ENCODE data around the gene FDXR. TPM values are rescaled to one million over a fixed set of nuclear protein-coding genes. Genes with fewer than 3 reads are reported as not detected.
A peak's percentile ranks its signal among the peaks of the same experiment; 100 is the strongest.

The FDXR gene
- total RNA-seq, 2 donors from 2014 or later, result 44.3 to 79.7 TPM

DNA sequence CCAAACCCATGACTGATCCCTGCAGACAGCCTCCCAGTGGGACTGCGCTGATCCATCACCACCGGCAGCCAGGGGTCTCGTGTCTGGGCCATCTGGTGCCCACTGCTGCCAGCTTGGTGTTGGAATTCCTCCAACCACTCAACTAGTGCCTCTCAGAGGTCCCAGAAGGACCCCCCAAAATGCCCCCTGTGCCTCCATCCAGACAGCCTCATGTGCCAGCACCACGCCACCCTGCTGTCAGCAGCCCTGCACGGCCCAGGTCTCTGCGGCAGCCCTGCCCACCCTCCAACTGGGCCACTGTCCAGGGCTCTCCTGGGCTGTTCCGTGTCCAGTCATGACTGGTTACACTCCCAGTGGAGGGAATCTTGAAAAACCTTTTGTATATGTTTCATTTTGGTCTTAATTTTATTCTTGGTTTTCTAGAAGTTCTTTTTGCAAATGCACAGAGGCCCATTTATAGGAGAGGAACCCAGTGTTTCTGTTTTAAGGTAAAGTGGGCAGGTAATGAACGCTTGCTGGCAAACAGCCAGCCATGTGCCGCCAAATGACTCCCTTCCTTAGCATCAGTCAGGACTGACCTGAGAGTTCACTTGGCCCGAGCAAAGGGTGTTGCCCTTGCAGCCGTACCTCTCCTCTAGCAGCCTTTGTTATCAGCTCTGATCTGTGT, 47.7 kb downstream of the FDXR start:
- Mint-ChIP-seq H3K9me3 (no peaks in the 10 kb centered on the region), H3K4me3 (no peak overlapping the region), H3K27me3 (ENCODE audit: low read depth) (no peaks in the 10 kb centered on the region), H3K36me3 (ENCODE audit: insufficient read depth in 2 of 2) (no peaks in the 10 kb centered on the region), H3K27ac (no peak overlapping the region), H3K4me1 (ENCODE audit: low read depth) (no peaks in the 10 kb centered on the region)
- DNase-seq, result no peak
- ATAC-seq (replicated peaks in 1 of 2), result no peak

DNA sequence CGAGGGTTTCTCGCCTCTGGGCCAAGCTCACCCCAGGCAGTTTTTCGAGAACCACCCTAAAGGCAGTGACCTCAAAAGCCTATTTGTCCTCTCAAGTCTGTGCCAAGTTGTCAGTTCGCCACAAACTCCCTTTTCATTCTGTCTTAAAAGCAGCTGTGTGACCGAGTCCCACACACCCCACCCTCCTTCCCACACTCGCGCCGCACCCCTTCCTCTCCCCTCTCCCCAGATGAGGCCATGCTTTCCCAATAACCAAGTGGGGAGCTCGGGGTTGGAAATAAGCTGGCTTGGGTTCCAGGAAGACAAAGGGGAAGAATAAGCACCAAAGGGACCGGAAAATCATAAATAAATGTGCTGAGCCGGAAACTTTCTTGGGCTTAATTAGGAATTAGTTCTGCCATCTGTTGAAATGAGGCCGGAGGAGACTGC, 49.8 kb downstream of the FDXR start:
- H3K9me3 Mint-ChIP-seq, result no peaks in the 10 kb centered on the region
- no peak for DNase-seq
- H3K27ac Mint-ChIP-seq, result no peak overlapping the region
- ATAC-seq (replicated peaks in 1 of 2), result no peak
- H3K27me3 Mint-ChIP-seq (ENCODE audit: low read depth), result no peaks in the 10 kb centered on the region
- H3K36me3 Mint-ChIP-seq (ENCODE audit: insufficient read depth in 2 of 2), result no peaks in the 10 kb centered on the region
- no peak overlapping the region for H3K4me3 Mint-ChIP-seq
- H3K4me1 Mint-ChIP-seq (ENCODE audit: low read depth), result no peaks in the 10 kb centered on the region

DNA sequence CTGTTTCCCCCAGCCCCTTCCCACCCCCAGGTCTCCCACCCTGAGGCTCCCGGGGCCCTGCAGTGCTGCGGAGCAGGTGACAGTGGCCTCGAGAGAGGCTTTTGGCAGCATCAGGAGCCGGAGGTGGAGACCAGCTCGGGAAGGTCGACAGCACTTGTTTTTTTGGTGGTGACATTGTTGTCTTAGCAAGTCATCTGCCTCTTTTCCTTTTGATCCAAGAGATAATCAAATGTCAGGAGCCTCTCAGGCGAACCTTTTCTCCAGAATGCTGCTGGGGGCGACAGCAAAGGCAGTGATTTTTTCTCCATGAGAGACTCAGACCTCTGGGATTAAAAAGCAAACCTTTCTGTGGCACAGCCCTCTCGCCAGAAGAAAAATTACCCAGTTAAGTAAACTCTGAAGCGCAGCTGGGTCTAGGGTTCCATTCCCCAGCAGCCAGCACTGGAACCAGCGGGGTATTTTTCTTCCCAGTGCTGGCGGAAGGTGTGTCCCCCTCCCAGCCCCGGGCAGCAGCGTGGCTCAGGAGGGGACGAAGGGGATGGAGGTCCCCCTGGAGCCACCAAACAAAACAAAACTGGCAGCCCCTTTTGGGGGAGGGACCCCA, 50.4 kb downstream of the FDXR start:
- ATAC-seq (replicated peaks in 1 of 2) (no peak), DNase-seq (no peak)
- Mint-ChIP-seq H3K4me1 (ENCODE audit: low read depth) (no peaks in the 10 kb centered on the region), H3K36me3 (ENCODE audit: insufficient read depth in 2 of 2) (no peaks in the 10 kb centered on the region), H3K27me3 (ENCODE audit: low read depth) (no peaks in the 10 kb centered on the region), H3K27ac (no peak overlapping the region), H3K9me3 (no peaks in the 10 kb centered on the region), H3K4me3 (no peak overlapping the region)

DNA sequence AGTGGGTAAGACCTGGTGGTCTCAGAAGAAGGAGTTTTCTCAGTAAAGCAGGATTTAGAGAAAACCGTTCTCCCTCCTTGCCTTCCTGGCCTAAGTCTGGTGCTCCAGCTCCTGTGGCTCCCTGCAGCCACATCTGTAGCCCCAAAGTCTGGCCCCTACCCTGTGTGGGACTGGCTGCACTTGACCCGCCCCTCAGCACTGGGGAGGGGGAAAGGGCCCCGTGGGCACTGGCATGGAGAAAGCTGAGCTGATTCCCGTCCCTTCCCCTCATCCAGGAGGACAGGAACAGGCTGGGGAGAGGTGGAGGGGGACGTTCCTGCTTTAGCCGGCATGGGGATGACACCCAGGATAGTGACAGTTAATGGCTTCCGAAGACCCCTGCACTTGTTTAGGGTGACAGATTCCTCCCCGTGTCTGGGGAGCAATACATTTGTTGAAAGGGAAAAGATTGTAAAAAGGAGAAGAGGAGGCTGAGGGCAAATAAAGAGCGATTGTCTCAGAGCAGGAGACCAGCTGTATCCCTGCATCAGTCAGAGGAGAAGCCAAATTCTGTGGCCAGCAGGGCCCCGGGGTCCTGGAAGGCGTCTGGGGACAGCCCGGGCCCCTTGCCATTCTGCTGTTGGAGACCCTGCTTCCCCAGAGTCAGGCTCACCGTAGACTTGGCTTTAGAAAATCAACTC, 51.0 kb downstream of the FDXR start:
- H3K27me3 Mint-ChIP-seq (ENCODE audit: low read depth), result no peaks in the 10 kb centered on the region
- no peak for DNase-seq

DNA sequence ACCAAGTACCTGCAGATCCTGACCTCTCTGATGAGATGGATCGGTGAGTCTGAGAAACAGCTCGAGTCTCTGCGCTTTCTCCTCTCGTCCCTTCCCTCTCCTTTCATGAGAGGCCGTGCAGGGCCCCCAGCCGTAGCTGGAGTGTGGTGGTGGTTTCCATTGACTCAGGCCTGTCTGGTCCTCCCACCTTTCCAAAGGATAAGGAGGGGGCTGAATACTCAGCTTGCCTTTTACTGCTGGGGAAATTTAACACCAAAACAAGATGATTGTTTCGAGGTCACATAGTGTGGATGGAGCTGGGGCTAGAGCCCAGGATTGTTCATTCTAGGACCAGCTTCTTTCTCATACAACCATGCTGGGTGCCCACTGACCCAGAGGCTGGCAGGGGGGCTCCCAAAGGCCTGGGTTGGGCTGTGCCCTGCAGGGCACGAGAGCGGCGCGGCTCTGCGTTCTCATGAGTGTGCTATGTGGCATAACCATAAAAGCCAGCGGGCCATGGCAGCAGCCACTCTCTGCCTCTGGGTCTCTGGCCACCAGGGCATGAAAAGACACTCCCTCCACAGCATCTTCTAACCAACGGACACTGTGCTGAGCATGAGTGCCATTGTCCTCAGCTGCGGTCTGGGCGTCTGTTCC, 52.9 kb downstream of the FDXR start:
- Mint-ChIP-seq H3K36me3 (ENCODE audit: insufficient read depth in 2 of 2) (no peaks in the 10 kb centered on the region), H3K9me3 (no peaks in the 10 kb centered on the region), H3K27me3 (ENCODE audit: low read depth) (no peaks in the 10 kb centered on the region), H3K27ac (no peak overlapping the region), H3K4me1 (ENCODE audit: low read depth) (no peaks in the 10 kb centered on the region), H3K4me3 (no peak overlapping the region)
- ATAC-seq (replicated peaks in 1 of 2) (no peak), DNase-seq (no peak)

More for the DNA sequence above, 51.0 kb downstream of the FDXR start:
- H3K27ac Mint-ChIP-seq, result no peak overlapping the region
- H3K36me3 Mint-ChIP-seq (ENCODE audit: insufficient read depth in 2 of 2), result no peaks in the 10 kb centered on the region
- no peak for ATAC-seq (replicated peaks in 1 of 2)
- no peaks in the 10 kb centered on the region for H3K9me3 Mint-ChIP-seq
- no peaks in the 10 kb centered on the region for H3K4me1 Mint-ChIP-seq (ENCODE audit: low read depth)
- H3K4me3 Mint-ChIP-seq, result no peak overlapping the region

DNA sequence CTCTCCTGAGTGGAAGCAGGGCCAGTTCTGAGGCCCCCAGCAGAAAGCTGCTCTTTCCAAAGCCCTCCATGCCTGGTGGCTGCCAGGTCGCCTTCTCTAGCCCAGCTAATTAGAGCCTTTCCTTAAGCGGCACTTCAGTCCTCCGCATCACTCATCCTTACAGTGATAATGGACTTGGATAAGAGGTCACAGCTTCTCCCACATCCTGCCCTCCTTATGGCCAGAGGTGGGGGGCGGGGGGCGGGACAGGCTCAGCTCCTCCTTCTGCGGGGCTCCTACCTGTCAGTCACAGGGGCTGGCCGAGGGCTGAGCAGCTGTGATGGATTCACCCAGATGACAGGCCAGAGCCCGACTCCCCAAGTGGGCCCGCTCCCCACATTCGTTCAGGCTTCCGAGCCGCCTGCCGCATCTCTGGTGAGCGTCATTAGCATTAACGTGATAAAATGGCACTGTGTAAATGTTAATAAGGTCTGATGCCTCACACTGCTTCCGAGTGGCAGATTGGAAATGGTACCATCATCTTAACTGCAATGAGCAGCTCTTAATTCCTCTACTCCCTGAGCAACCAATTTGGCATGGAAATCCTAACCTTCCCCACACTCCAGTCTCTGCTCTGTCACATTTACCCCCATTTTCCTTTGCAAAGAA, 54.4 kb downstream of the FDXR start:
- no peak overlapping the region for H3K4me3 Mint-ChIP-seq

DNA sequence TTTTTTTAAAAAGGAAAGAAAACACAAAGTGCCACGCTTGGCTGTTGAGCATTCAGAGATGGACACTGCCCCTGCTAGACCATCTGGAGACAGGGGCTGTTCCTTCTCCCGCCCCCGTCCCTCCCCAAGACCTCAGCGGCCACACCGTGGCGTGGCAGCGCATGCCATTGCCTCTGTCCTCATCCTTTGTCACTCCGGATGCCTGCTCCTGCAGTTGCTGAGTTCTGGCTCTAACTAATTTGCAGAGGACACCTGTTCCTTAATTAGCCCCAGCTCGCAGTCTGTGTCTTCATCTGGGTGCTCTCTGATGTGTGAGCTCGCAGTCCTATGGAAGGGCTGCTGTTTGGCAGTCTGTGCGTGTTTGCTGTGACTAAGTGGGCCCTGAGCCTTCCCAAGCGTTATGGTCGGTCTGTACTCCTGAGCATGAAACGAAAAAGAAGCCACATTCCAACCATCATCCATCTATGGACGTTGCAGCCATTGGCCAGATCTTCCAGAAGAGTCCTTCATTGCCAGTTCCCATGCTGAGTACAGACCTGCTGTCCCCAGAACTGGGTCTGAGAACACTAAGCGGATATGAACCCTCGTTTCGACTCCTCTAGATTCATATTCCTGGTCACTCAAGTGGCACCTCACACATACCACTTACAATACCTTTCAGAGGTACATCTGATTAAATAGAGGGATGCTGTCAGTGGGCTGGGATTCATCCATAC, 55.7 kb downstream of the FDXR start:
- H3K27ac Mint-ChIP-seq, result no peak overlapping the region
- H3K36me3 Mint-ChIP-seq (ENCODE audit: insufficient read depth in 2 of 2), result no peaks in the 10 kb centered on the region
- no peak overlapping the region for H3K4me3 Mint-ChIP-seq
- DNase-seq, result no peak
- H3K4me1 Mint-ChIP-seq (ENCODE audit: low read depth), result no peaks in the 10 kb centered on the region
- no peaks in the 10 kb centered on the region for H3K27me3 Mint-ChIP-seq (ENCODE audit: low read depth)
- H3K9me3 Mint-ChIP-seq, result no peaks in the 10 kb centered on the region
- no peak for ATAC-seq (replicated peaks in 1 of 2)

More for the DNA sequence above, 54.4 kb downstream of the FDXR start:
- Mint-ChIP-seq H3K36me3 (ENCODE audit: insufficient read depth in 2 of 2) (no peaks in the 10 kb centered on the region), H3K27me3 (ENCODE audit: low read depth) (no peaks in the 10 kb centered on the region), H3K4me1 (ENCODE audit: low read depth) (no peaks in the 10 kb centered on the region), H3K27ac (no peak overlapping the region), H3K9me3 (no peaks in the 10 kb centered on the region)
- no peak for DNase-seq
- no peak for ATAC-seq (replicated peaks in 1 of 2)

DNA sequence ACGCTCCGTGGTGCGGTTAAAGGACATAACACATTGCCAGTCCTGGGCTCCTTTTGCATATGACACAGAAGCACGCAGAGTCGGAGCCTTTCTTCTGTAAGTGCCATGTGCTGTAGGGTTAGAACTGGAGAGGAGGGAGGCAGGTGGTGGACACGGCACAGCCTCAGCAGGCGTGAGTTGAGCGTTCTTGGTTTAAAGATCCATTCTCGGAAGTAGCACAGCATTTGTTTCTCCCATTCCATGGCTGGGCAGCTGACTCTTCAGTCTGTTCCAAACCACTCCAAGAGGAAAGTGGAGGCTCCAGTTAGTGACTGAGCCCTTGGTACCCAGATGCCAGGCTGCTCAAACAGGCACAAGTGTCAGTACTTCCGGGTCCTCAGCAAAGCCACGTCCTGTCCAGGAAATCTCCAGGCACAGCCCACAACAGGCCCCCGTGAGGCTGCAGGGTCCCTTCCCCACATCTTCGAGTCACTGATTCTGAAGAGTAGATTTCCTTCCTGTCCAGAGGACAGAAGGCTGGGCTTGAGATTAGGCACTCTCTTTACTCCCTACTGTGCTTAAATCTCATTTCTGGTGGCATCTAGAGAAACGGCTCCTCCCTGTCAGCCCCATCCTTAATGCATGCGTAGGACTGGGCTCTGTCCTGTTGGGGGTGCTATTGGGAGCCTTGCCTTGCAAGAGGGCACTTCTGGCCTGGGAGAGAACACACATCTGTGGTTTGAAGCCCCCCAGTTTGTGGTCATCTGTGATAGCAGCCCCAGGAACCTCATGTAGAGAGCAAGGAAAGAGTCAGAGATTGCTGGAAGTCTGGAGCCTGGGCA, 57.0 kb downstream of the FDXR start:
- no peaks in the 10 kb centered on the region for H3K9me3 Mint-ChIP-seq
- no peaks in the 10 kb centered on the region for H3K27me3 Mint-ChIP-seq (ENCODE audit: low read depth)
- H3K4me3 Mint-ChIP-seq, result no peak overlapping the region
- DNase-seq (peak in 1 of 2 donors; percentile 3), ATAC-seq (replicated peaks in 1 of 2) (no peak)
- H3K4me1 Mint-ChIP-seq (ENCODE audit: low read depth), result no peaks in the 10 kb centered on the region
- H3K27ac Mint-ChIP-seq, result no peak overlapping the region
- H3K36me3 Mint-ChIP-seq (ENCODE audit: insufficient read depth in 2 of 2), result no peaks in the 10 kb centered on the region

DNA sequence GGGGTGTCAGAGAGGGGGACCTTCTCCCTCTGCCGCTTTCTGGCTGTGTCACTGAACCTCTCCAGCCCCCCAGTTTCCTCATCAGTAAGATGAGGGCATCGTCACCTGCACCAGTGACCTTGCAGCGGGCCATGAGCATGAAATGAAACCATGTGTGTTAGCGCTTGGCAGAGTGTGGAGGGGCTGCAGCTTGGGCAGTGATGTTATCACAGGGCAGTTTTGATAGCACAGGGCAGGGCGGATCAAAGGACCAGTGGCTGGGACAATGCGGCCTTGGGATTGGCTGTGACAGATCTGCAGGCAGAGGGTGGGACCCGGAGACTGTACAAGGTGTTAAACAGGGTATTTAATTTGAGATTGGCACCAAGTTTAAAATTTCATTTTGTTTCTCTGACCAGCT, 57.7 kb downstream of the FDXR start:
- H3K9me3 Mint-ChIP-seq, result no peaks in the 10 kb centered on the region
- H3K4me1 Mint-ChIP-seq (ENCODE audit: low read depth), result no peaks in the 10 kb centered on the region
- H3K27me3 Mint-ChIP-seq (ENCODE audit: low read depth), result no peaks in the 10 kb centered on the region
- H3K36me3 Mint-ChIP-seq (ENCODE audit: insufficient read depth in 2 of 2), result peaks cover 0 to under 1% of the 10 kb centered on the region in 2 donors
- H3K4me3 Mint-ChIP-seq, result no peak overlapping the region
- DNase-seq (no peak), ATAC-seq (replicated peaks in 1 of 2) (no peak)
- H3K27ac Mint-ChIP-seq, result no peak overlapping the region

DNA sequence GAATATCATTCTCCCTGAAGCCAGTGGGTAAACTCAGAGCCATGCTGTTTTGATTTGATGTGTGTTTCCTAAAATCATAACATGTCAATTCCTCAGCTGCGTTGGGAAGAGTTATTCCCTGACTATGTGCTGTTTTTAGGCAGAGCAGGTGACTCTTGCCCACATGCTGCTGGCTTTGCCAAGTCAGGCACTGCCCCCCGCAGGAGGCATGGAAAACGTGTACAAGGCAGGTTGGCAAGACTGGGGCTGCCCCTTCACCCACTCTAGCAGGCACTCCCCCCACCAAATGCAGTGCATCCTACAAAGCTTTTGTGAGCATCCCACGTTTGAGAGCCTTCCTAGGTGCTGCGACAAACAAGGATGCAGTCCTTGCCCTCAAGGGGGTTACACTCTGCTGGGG, 58.3 kb downstream of the FDXR start:
- no peaks in the 10 kb centered on the region for H3K9me3 Mint-ChIP-seq
- H3K27ac Mint-ChIP-seq, result no peak overlapping the region
- peaks cover 0 to 2% of the 10 kb centered on the region in 2 donors for H3K36me3 Mint-ChIP-seq (ENCODE audit: insufficient read depth in 2 of 2)
- DNase-seq, result no peak
- no peak for ATAC-seq (replicated peaks in 1 of 2)
- H3K27me3 Mint-ChIP-seq (ENCODE audit: low read depth), result no peaks in the 10 kb centered on the region
- no peaks in the 10 kb centered on the region for H3K4me1 Mint-ChIP-seq (ENCODE audit: low read depth)
- H3K4me3 Mint-ChIP-seq, result no peak overlapping the region
